HG03066 (cell line): Measurements from ENCODE around the gene ARL16.

Experiments
- ATAC-seq: cut with Tn5 transposase; IDR thresholded peaks from one replicate; pipeline ENCODE4 v1.9.1; 2021; ENCODE audit warnings: low read depth; ENCODE audit not compliant: unreplicated experiment

ARL16 gene

GRCh38 chr17:81673561-81674258 lies 9.9 kb downstream of the ARL16 start:
- ATAC-seq: no peak

GRCh38 chr17:81672954-81673353 lies 10.6 kb downstream of the ARL16 start:
- no peak for ATAC-seq

DNA sequence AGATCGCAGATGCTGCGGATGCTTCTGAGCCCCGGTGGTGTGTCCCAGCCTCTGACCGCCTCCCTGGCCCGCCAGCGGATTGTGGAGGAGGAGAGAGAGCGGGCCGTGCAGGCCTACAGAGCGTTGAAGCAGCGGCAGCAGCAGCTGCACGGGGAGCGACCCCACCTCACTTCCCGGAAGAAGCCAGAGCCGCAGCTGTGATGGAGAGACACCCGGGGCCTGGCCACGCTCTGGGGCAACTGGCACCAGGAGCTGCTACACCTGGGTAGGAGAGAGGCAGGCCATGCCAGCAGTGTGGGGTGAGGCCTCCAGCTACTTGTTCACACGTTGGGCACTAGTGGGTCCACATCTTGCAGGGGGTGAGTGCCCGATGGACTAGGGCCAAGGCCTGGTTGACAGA lies 11.1 kb downstream of the ARL16 start:
- ATAC-seq: no peak

- no peak for ATAC-seq
Observed at GRCh38 chr17:81667754-81668153, 15.8 kb downstream of the ARL16 start.

DNA sequence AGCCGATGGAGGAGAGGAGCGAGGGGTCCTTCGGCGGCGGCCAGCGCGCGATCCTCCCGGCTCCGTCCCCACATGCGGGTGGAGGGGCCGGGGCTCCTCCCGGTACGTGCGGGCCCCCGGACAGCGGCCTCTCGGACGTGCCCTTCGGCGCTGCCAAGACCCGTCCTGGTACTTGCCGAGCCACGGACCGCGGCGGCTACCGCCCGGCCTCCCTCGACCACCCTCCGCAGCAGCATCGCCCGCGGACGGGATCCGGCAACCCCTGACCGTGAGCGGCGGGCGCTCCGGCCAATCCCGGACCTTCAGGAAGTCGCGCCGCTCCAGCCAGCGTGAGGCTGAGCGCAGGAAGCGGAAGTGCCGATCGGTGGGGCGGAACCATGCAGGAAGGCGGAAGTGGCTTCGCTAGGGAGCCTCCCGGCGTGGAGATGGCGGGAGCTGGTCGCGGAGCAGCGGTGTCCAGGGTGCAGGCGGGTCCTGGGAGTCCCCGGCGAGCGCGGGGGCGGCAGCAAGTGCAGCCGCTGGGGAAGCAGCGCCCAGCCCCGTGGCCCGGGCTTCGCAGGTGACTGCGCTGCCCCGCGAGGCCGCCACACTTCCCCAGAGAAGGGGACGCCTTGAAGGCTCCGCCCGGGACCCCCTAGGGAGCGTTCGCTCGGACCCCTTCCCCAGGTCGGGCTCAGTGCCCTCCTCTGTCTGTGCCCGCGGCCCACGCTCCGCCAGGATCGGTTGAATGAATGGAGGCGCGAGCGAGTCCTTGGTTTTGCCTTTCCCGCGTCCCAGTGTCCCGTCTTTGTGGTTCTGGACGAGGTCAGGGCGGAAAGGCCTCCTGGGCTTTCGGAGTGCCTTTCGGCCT lies 17.0 kb downstream of the ARL16 start, which contains the start of the genes CCDC137 and OXLD1:
CCDC137 (plus strand) TSS at position 396 of the 850 bp plus-strand sequence; CDS start at position 426, 30 bp downstream.
OXLD1 (minus strand) TSS at position 264 of the 850 bp plus-strand sequence; CDS start at position 236, 28 bp downstream.
- ATAC-seq: peak; percentile 95

DNA sequence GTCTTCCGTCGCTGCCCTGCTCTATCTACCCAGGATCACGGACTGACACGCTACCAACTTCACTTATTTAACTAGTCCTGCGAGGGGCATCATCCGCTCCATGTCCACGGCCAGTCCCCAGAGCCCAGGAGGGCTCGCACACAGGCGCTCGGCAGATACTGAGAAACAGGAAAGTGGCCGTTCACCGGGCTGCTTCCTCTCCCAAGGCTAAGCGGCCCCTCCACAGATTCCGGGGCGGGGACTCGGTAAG lies 17.6 kb downstream of the ARL16 start:
- ATAC-seq: peak; percentile 21

GRCh38 chr17:81665205-81666091 lies 18.1 kb downstream of the ARL16 start:
- ATAC-seq: no peak

- no peak for ATAC-seq
Observed at GRCh38 chr17:81664051-81664470, 19.5 kb downstream of the ARL16 start.

- ATAC-seq: no peak
Observed at GRCh38 chr17:81662002-81662401, 21.6 kb downstream of the ARL16 start.

DNA sequence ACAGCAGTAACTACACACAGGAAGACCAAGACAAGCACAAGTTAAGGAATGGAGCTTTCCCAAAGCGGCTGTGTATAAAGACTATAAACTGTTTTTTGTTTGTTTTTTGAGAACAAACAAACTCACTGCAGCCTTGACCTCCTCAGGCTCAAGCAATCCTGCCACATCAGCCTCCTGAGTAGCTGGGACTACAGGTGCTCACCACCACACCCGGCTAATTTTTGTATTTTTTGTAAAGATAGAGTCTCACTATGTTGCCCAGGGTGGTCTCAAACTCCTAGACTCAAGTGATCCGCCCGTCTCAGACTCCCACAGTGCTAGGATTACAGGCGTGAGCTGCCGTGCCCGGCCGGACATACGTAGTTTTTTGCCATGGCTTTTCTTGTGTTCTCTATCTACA lies 23.2 kb downstream of the ARL16 start:
- no peak for ATAC-seq

DNA sequence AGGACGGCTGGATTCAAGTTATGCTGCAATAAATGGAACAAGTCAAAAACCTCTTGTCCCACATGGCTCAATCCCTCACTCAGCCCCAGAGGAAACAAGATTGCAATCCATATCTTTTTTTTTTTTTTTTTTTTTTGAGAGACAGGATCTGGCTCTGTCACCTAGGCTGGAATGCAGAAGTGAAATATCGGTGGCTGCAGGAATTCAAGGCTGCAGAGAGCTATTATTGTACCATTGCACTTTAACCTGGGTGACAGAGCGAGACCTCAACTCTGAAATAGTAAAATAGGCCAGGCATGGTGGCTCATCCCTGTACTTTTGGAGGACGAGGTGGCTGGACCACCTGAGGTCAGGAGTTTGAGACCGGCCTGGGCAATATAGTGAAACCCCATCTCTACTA lies 24.6 kb downstream of the ARL16 start:
- no peak for ATAC-seq

DNA sequence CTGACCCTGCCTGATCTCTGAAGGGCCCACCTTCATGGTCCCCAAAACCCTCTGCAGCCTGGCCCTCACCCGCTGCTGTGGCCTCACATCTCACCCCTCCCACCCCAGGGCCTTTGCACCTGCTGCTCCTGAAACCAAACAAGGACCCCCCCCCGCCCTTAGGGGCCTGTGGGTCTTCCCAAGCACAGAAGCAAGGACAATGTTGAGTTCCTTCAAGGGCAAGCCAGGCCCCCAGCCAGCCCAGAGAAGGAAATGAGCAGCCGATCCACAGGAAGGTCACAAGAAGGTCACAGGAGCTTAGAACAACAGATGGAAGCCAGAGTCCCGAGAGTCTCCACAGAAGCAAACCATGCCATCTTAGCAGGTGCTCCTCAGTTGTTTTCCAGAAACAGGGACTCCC lies 26.8 kb downstream of the ARL16 start:
- no peak for ATAC-seq

- ATAC-seq: no peak
Observed at GRCh38 chr17:81656118-81656743, 27.4 kb downstream of the ARL16 start, which contains the start of gene PDE6G. Gene PDE6G, minus strand, starts transcription at chr17:81656542. Its CDS starts 3,237 bp downstream, at chr17:81653305.

- ATAC-seq: no peak
Observed at GRCh38 chr17:81655378-81656117, 28.0 kb downstream of the ARL16 start.

DNA sequence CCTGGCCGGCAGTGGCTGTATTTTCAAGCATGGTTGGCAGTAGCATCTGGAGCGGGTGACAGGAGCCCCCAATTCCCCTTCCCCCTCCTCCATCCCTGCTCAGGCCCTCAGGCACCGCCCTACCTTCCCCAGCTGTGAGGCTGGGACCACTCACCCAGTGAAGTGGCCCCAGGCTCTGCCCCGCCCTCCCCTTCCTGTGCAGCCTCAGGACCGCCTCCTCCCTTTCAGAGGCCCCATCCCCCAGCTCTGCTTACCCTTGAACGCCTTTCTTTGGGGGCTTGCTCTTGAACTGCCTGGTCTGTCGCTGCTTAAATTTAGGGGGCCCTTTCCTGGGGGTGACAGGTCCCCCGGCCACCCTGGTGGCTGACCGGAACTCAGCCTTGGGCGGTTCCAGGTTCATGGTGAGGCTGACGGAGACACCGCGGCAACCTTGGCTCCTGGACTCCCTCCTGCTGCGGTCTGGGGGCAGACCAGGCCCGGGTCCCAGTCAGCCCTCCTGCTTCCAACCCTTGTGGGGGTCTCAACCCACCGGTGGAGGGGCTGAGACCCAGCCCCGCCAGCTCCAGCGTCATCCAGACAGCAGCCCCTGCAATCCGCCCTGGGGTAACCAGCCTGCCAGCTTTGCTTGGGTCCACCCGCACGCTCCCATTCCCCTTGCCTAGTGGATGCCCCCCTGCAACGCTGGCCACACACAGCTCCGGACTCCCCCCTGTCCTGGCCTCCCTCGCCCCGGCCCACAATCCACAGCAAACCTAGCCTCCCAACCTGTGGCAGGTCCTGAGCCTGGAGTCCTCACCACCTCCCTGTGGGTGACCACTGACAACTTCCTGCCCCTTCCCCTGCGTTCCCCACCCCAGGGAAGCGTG lies 30.5 kb downstream of the ARL16 start:
- no peak for ATAC-seq

- ATAC-seq: no peak
Observed at GRCh38 chr17:81651692-81652091, 31.9 kb downstream of the ARL16 start.

DNA sequence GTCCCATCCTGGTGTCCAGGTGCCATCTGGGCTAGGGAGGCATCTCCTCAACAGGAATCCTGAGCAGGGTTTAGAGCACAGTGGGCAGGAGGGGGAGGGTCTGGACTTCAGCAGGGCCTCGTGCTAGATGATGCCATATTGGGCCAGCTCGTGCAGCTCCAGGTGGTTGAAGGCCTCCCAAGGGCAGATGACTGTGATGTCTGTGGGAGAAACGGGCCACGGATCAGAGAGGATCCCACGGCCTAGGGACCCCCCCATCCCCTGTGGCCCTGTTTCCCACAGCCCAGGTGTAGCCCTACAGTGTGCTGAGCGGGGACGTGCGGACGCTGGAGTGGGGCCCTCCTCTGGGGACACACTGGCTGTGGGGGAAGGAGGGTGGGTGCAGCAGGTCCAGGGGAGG lies 32.6 kb downstream of the ARL16 start:
- ATAC-seq: no peak

- ATAC-seq: no peak
Observed at GRCh38 chr17:81648707-81649085, 34.9 kb downstream of the ARL16 start.
